Dedifferentiated amniotic fluid mesenchymal stem cell (primary cell): ENCODE measurements around the gene SNHG17.
"Not testable (repeated sequence)": the region's sequence is repeated elsewhere in the genome, so short reads cannot be mapped to it uniquely, and the experiment has no call there.

Source experiments
- DNase-seq: peaks from one replicate; pipeline ENCODE4 v3.0.0-alpha.2; 2016; ENCODE audit errors: extremely low spot score

SNHG17 gene

GRCh38 chr20:38420388-38421085 lies 14.6 kb downstream of the SNHG17 start:
- no peak for DNase-seq

- no peak for DNase-seq
Measured at GRCh38 chr20:38418509-38419204, 16.5 kb downstream of the SNHG17 start.

GRCh38 chr20:38414769-38415450 lies 20.2 kb downstream of the SNHG17 start:
- no peak for DNase-seq

GRCh38 chr20:38412877-38413577 lies 22.1 kb downstream of the SNHG17 start:
- DNase-seq: no peak

- DNase-seq: not testable (repeated sequence)
Measured at GRCh38 chr20:38407822-38408221, 27.3 kb downstream of the SNHG17 start.

- DNase-seq: no peak
Measured at GRCh38 chr20:38407321-38407720, 27.8 kb downstream of the SNHG17 start.

GRCh38 chr20:38406476-38406875 lies 28.7 kb downstream of the SNHG17 start:
- no peak for DNase-seq

- DNase-seq: no peak
Measured at GRCh38 chr20:38405132-38405531, 30.0 kb downstream of the SNHG17 start.

GRCh38 chr20:38404016-38404415 lies 31.1 kb downstream of the SNHG17 start:
- DNase-seq: no peak

GRCh38 chr20:38402816-38403215 lies 32.3 kb downstream of the SNHG17 start:
- DNase-seq: no peak

- no peak for DNase-seq
Measured at GRCh38 chr20:38402089-38402488, 33.0 kb downstream of the SNHG17 start.

- not testable (repeated sequence) for DNase-seq
Measured at GRCh38 chr20:38395751-38396395, 39.3 kb downstream of the SNHG17 start.

- DNase-seq: no peak
Measured at GRCh38 chr20:38395165-38395564, 40.0 kb downstream of the SNHG17 start.

GRCh38 chr20:38393259-38393658 lies 41.9 kb downstream of the SNHG17 start:
- no peak for DNase-seq

- no peak for DNase-seq
Measured at GRCh38 chr20:38392356-38392755, 42.8 kb downstream of the SNHG17 start.

- no peak for DNase-seq
Measured at GRCh38 chr20:38387953-38388352, 47.2 kb downstream of the SNHG17 start.

GRCh38 chr20:38386851-38387250 lies 48.3 kb downstream of the SNHG17 start:
- DNase-seq: no peak

GRCh38 chr20:38386004-38386403 lies 49.1 kb downstream of the SNHG17 start:
- DNase-seq: no peak

GRCh38 chr20:38383147-38383546 lies 52.0 kb downstream of the SNHG17 start:
- DNase-seq: no peak

- not testable (repeated sequence) for DNase-seq
Measured at GRCh38 chr20:38377838-38378237, 57.3 kb downstream of the SNHG17 start.

GRCh38 chr20:38377039-38377685 lies 58.0 kb downstream of the SNHG17 start:
- no peak for DNase-seq
